ENCODE results near the gene TLE4. TPM values are rescaled to one million over a fixed set of nuclear protein-coding genes. Genes with fewer than 3 reads are reported as not detected.
A peak's percentile ranks its signal among the peaks of the same experiment; 100 is the strongest.

The TLE4 gene
- total and polyA plus RNA-seq, 2 donors (not counting 1 experiment from before 2014, with no cell fraction given): 13.5 to 35.0 TPM

- no peaks in the 10 kb centered on the region for H3K4me1 ChIP-seq (ENCODE audit: control insufficient read depth, extremely low read depth, insufficient read depth, low read length)
- peak overlapping the region in 1 of 4 experiments; percentile 70 for H3K4me3 ChIP-seq (replicated peaks in 1 of 4; ENCODE audit: control extremely low read depth in 1 of 4, insufficient read depth in 1 of 4, low read depth in 3 of 4, low read length in 4 of 4)
- TF ChIP-seq, protein P1, sequence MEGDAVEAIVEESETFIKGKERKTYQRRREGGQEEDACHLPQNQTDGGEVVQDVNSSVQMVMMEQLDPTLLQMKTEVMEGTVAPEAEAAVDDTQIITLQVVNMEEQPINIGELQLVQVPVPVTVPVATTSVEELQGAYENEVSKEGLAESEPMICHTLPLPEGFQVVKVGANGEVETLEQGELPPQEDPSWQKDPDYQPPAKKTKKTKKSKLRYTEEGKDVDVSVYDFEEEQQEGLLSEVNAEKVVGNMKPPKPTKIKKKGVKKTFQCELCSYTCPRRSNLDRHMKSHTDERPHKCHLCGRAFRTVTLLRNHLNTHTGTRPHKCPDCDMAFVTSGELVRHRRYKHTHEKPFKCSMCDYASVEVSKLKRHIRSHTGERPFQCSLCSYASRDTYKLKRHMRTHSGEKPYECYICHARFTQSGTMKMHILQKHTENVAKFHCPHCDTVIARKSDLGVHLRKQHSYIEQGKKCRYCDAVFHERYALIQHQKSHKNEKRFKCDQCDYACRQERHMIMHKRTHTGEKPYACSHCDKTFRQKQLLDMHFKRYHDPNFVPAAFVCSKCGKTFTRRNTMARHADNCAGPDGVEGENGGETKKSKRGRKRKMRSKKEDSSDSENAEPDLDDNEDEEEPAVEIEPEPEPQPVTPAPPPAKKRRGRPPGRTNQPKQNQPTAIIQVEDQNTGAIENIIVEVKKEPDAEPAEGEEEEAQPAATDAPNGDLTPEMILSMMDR (conservative IDR thresholded peaks at IDR 0.05 in 1 of 2, IDR thresholded peaks at IDR 0.05 in 1 of 2; ENCODE audit: low read depth in 1 of 2, low read length in 2 of 2): no peak
- no peak for TF ChIP-seq EZH2 (IDR thresholded peaks at IDR 0.05; ENCODE audit: low read length, missing control alignments)
- H3K79me2 ChIP-seq (ENCODE audit: control insufficient read depth, insufficient read depth, low read length): peaks cover 13% of the 10 kb centered on the region
- H3K9me3 ChIP-seq (ENCODE audit: control insufficient read depth, insufficient read depth, low read depth, low read length): no peaks in the 10 kb centered on the region
- no peaks in the 10 kb centered on the region for H3K36me3 ChIP-seq (ENCODE audit: control insufficient read depth, insufficient read depth, low read length)
- no peaks in the 10 kb centered on the region for H3K27me3 ChIP-seq (ENCODE audit: control insufficient read depth, insufficient read depth, low read length)
- H3K27ac ChIP-seq (ENCODE audit: insufficient read depth, low read length): no peak overlapping the region
- no peak overlapping the region for H3K9ac ChIP-seq (ENCODE audit: insufficient read depth, low read length)
- no peak overlapping the region for H2AFZ ChIP-seq (ENCODE audit: low read length)
- DNase-seq (ENCODE audit: low read depth in 2 of 2): no peak
- H4K20me1 ChIP-seq (ENCODE audit: control insufficient read depth, extremely low read depth, insufficient read depth, low read length): no peaks in the 10 kb centered on the region
- H3K4me2 ChIP-seq (ENCODE audit: extremely low read depth, insufficient read depth, low read length): no peak overlapping the region
Measured at GRCh38 chr9:79575547-79575946, 3.8 kb downstream of the TLE4 start.

DNA sequence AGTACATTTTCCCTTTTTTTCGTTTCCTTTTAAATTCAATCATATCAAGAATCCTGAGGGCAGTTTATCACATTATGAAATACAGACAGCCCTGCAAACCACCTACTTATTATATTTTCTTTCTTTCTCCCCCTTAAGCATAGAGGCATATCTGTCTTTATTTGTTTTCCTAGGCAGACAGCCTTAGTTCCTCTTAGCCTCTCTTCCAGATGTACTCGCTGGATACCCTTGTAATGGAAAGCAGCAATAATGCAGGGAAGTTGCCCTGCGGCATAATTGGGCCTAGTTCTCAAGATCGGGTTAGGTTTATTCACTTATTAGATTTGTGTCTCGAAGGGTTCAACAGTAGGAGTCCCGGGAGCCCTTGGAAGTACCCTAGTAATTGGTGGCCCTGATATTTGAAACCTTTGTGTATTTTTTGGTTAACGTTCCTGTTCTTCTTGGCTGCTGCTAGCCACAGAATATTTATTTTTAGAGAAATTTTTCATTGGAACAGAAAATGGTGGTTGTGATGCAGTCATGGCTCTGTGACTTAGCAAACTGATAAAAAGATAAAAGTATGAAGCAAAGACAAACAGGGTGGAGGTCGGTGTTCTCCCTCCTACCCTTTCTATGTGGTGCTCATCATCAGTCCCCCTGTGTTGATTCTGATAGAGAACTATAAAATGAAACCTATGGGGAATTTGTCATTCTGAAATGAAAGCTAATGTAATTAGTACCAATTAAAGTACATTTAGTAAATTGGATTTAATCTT lies 6.4 kb downstream of the TLE4 start:
- Histone ChIP-seq H3K4me3 (replicated peaks in 1 of 4; ENCODE audit: control extremely low read depth in 1 of 4, insufficient read depth in 1 of 4, low read depth in 3 of 4, low read length in 4 of 4) (peak overlapping the region in 2 of 4 experiments; percentile 11 to 36), H3K27ac (ENCODE audit: insufficient read depth, low read length) (peak overlapping the region; percentile 42), H2AFZ (ENCODE audit: low read length) (no peak overlapping the region), H3K4me1 (ENCODE audit: control insufficient read depth, extremely low read depth, insufficient read depth, low read length) (peaks cover 7% of the 10 kb centered on the region), H3K27me3 (ENCODE audit: control insufficient read depth, insufficient read depth, low read length) (no peaks in the 10 kb centered on the region), H3K79me2 (ENCODE audit: control insufficient read depth, insufficient read depth, low read length) (peaks cover 15% of the 10 kb centered on the region), H3K9ac (ENCODE audit: insufficient read depth, low read length) (no peak overlapping the region), H4K20me1 (ENCODE audit: control insufficient read depth, extremely low read depth, insufficient read depth, low read length) (no peaks in the 10 kb centered on the region), H3K36me3 (ENCODE audit: control insufficient read depth, insufficient read depth, low read length) (no peaks in the 10 kb centered on the region), H3K9me3 (ENCODE audit: control insufficient read depth, insufficient read depth, low read depth, low read length) (no peaks in the 10 kb centered on the region), H3K4me2 (ENCODE audit: extremely low read depth, insufficient read depth, low read length) (peak overlapping the region; percentile 66)
- TF ChIP-seq EZH2 (IDR thresholded peaks at IDR 0.05; ENCODE audit: low read length, missing control alignments): no peak
- TF ChIP-seq, protein P1 (conservative IDR thresholded peaks at IDR 0.05 in 1 of 2, IDR thresholded peaks at IDR 0.05 in 1 of 2; ENCODE audit: low read depth in 1 of 2, low read length in 2 of 2): no peak
- DNase-seq (ENCODE audit: low read depth in 2 of 2): peak in 1 of 2 donors; percentile 14

DNA sequence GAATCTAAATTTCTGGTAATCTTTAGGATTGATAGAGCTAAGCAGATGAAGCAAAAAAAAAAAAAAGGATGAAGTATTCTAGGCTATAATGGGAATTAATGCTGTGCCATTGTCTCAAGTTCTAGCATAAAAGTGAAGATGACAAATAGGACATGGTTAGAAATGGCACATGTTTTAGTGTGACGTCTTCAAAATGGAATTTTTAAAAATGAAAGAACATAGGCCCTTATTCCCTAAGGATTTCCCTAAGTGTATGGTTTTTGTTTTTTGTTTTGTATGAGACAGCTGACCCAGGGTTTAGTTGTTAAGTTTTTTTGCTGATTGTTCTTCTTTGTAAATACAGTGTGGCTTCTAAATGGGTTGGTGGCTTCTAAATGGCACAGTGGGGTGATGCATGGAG lies 7.1 kb downstream of the TLE4 start:
- H3K4me1 ChIP-seq (ENCODE audit: control insufficient read depth, extremely low read depth, insufficient read depth, low read length): peaks cover 7% of the 10 kb centered on the region
- H3K9ac ChIP-seq (ENCODE audit: insufficient read depth, low read length): no peak overlapping the region
- H3K79me2 ChIP-seq (ENCODE audit: control insufficient read depth, insufficient read depth, low read length): peaks cover 11% of the 10 kb centered on the region
- H3K4me3 ChIP-seq (replicated peaks in 1 of 4; ENCODE audit: control extremely low read depth in 1 of 4, insufficient read depth in 1 of 4, low read depth in 3 of 4, low read length in 4 of 4): no peak overlapping the region
- no peak for TF ChIP-seq EZH2 (IDR thresholded peaks at IDR 0.05; ENCODE audit: low read length, missing control alignments)
- TF ChIP-seq, protein P1 (conservative IDR thresholded peaks at IDR 0.05 in 1 of 2, IDR thresholded peaks at IDR 0.05 in 1 of 2; ENCODE audit: low read depth in 1 of 2, low read length in 2 of 2): no peak
- no peak overlapping the region for H3K4me2 ChIP-seq (ENCODE audit: extremely low read depth, insufficient read depth, low read length)
- no peak overlapping the region for H3K27ac ChIP-seq (ENCODE audit: insufficient read depth, low read length)
- no peaks in the 10 kb centered on the region for H4K20me1 ChIP-seq (ENCODE audit: control insufficient read depth, extremely low read depth, insufficient read depth, low read length)
- H3K9me3 ChIP-seq (ENCODE audit: control insufficient read depth, insufficient read depth, low read depth, low read length): no peaks in the 10 kb centered on the region
- no peak for DNase-seq (ENCODE audit: low read depth in 2 of 2)
- H3K36me3 ChIP-seq (ENCODE audit: control insufficient read depth, insufficient read depth, low read length): no peaks in the 10 kb centered on the region
- no peak overlapping the region for H2AFZ ChIP-seq (ENCODE audit: low read length)
- no peaks in the 10 kb centered on the region for H3K27me3 ChIP-seq (ENCODE audit: control insufficient read depth, insufficient read depth, low read length)
